Keratinocyte (primary cell): Measurements from ENCODE around the gene DAPK1. TPM values are rescaled to one million over a fixed set of nuclear protein-coding genes. Genes with fewer than 3 reads are reported as not detected.

ENCODE experiments used
- DNase-seq: peaks from one replicate; pipeline ENCODE4 v3.0.0-alpha.2; 2011; ENCODE audit warnings: low read depth, missing footprints, low spot score
- FAIRE-seq: peaks from 2 replicates; lab custom pipeline; 2011; peaks lifted over from hg19 to GRCh38; lab: Jason Lieb, UNC
- H2AFZ ChIP-seq: 2 replicates; pipeline ENCODE4 v1.6.0; 2012; ENCODE audit warnings: low read length, control low read depth, inconsistent platforms; ENCODE audit not compliant: control insufficient read depth
- H3K27ac ChIP-seq: 2 replicates; pipeline ENCODE4 v1.5.1; 2011; ENCODE audit warnings: low read length; ENCODE audit not compliant: control insufficient read depth, insufficient read depth
- H3K27me3 ChIP-seq: 3 replicates; pipeline ENCODE4 v1.6.0; 2011; ENCODE audit warnings: low read length; ENCODE audit not compliant: control insufficient read depth, insufficient read depth; ENCODE audit errors: extremely low read depth
- H3K36me3 ChIP-seq, 2 experiments: 2 replicates in 1 of 2; 3 replicates in 1 of 2; pipeline ENCODE4 v1.5.1; 2011; ENCODE audit warnings: low read length in 2 of 2, mild to moderate bottlenecking in 1 of 2; ENCODE audit not compliant: control insufficient read depth in 2 of 2, insufficient read depth in 2 of 2; ENCODE audit errors: extremely low read depth in 1 of 2
- H3K4me1 ChIP-seq: 3 replicates; pipeline ENCODE4 v1.5.1; 2011; ENCODE audit warnings: low read length; ENCODE audit not compliant: control insufficient read depth, insufficient read depth; ENCODE audit errors: extremely low read depth
- H3K4me2 ChIP-seq: 3 replicates; pipeline ENCODE4 v1.6.0; 2011; ENCODE audit warnings: low read depth, low read length; ENCODE audit not compliant: control insufficient read depth, insufficient read depth; ENCODE audit errors: extremely low read depth
- H3K4me3 ChIP-seq, 3 experiments: fragments of 200-600 bp in 1 of 3; sonication (generic) in 1 of 3; 2 replicates in 2 of 3; 3 replicates in 1 of 3; pipeline ENCODE4 v1.5.1; 2011 to 2016; ENCODE audit warnings: low read length in 3 of 3, mild to moderate bottlenecking in 3 of 3, control low read depth in 2 of 3, inconsistent platforms in 1 of 3, low read depth in 1 of 3, mixed read lengths in 1 of 3, mixed run types in 1 of 3, moderate library complexity in 1 of 3; ENCODE audit not compliant: control insufficient read depth in 2 of 3, insufficient read depth in 2 of 3; ENCODE audit errors: extremely low read depth in 1 of 3
- H3K79me2 ChIP-seq: 2 replicates; pipeline ENCODE4 v1.6.0; 2012; ENCODE audit warnings: low read length; ENCODE audit not compliant: control insufficient read depth, insufficient read depth
- H3K9ac ChIP-seq: 3 replicates; pipeline ENCODE4 v1.6.0; 2011; ENCODE audit warnings: low read length; ENCODE audit not compliant: control insufficient read depth, insufficient read depth; ENCODE audit errors: extremely low read depth
- H3K9me1 ChIP-seq: 3 replicates; pipeline ENCODE4 v1.6.0; 2011; ENCODE audit warnings: low read length; ENCODE audit not compliant: control insufficient read depth, insufficient read depth; ENCODE audit errors: extremely low read depth
- H3K9me3 ChIP-seq: 2 replicates; pipeline ENCODE4 v1.5.1; 2012; ENCODE audit warnings: low read depth, low read length; ENCODE audit not compliant: control insufficient read depth
- H4K20me1 ChIP-seq: 3 replicates; pipeline ENCODE4 v1.6.0; 2011; ENCODE audit warnings: low read length; ENCODE audit not compliant: control insufficient read depth, insufficient read depth; ENCODE audit errors: extremely low read depth
- EZH2 ChIP-seq: IDR thresholded peaks from one replicate; pipeline ENCODE4 v1.6.1; 2012; ENCODE audit warnings: inconsistent platforms, mild to moderate bottlenecking, low read length, moderate library complexity
- dilution Hi-C: fragments of 300-500 bp; cut with MboI; formaldehyde crosslinking; loops from one replicate; pipeline ENCODE4 v1.7.0; 2020; ENCODE audit warnings: low sequenced_read_pairs; ENCODE audit not compliant: extremely low pct_ligation_motif_present
- polyA plus RNA-seq, 5 experiments: library from polyadenylated mRNA; depleted of rRNA in 3 of 5; stranded (reverse) in 3 of 5; stranded (forward) in 1 of 5; unstranded in 1 of 5; fragments of >200 nt; gene quantifications; 1 replicate in 1 of 5; 2 replicates in 3 of 5; 3 replicates in 1 of 5; pipeline versions ENCODE4 v1.2.1 to v1.2.3, GENCODE V29; 2011 to 2012; ENCODE audit warnings: missing spikeins in 2 of 5, low read depth in 1 of 5, low replicate concordance in 1 of 5
- TF ChIP-seq, protein P1 (sequence below), 3 experiments: IDR thresholded peaks in 1 of 3; conservative IDR thresholded peaks in 1 of 3; optimal IDR thresholded peaks in 1 of 3; 2 replicates in 2 of 3; 3 replicates in 1 of 3; pipeline versions ENCODE3 to v1.5.1; 2011; ENCODE audit warnings: low read length in 3 of 3, mild to moderate bottlenecking in 3 of 3, moderate library complexity in 2 of 3, control low read depth in 1 of 3, inconsistent platforms in 1 of 3; ENCODE audit not compliant: insufficient read depth in 2 of 3; ENCODE audit errors: extremely low read depth in 1 of 3

DAPK1 gene
- polyA plus RNA-seq, 1 donor (not counting 4 experiments of a cell fraction or from before 2014, with no cell fraction given), result 2.8 TPM

DNA sequence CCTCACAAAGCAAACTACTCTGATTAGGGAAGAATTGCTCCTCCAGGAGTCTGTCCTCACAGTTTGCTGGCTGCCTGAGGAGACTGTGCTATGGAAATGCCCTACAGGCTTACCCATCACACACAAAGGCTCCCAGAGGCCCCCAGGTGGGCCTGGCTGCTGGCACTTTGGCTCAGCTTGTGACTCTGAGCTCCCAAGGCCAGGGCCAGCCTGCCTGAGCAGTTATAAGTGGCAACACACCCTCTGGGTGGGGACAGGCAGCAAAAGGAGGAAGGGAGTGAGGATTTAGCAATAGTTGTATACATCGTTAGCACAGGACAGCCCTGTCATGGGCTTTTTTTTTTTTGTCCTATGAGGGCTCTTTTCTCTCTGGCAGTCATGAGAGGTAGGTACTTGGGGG lies 103.5 kb downstream of the DAPK1 start:
- no peaks in the 10 kb centered on the region for H3K36me3 ChIP-seq
- FAIRE-seq, result no peak
- no peak overlapping the region for H3K27ac ChIP-seq
- H3K9me1 ChIP-seq, result no peaks in the 10 kb centered on the region
- dilution Hi-C loops, result no loop called here
- no peaks in the 10 kb centered on the region for H4K20me1 ChIP-seq
- no peak overlapping the region for H2AFZ ChIP-seq
- no peak overlapping the region for H3K4me2 ChIP-seq
- no peaks in the 10 kb centered on the region for H3K79me2 ChIP-seq
- TF ChIP-seq, protein P1, sequence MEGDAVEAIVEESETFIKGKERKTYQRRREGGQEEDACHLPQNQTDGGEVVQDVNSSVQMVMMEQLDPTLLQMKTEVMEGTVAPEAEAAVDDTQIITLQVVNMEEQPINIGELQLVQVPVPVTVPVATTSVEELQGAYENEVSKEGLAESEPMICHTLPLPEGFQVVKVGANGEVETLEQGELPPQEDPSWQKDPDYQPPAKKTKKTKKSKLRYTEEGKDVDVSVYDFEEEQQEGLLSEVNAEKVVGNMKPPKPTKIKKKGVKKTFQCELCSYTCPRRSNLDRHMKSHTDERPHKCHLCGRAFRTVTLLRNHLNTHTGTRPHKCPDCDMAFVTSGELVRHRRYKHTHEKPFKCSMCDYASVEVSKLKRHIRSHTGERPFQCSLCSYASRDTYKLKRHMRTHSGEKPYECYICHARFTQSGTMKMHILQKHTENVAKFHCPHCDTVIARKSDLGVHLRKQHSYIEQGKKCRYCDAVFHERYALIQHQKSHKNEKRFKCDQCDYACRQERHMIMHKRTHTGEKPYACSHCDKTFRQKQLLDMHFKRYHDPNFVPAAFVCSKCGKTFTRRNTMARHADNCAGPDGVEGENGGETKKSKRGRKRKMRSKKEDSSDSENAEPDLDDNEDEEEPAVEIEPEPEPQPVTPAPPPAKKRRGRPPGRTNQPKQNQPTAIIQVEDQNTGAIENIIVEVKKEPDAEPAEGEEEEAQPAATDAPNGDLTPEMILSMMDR (optimal IDR thresholded peaks at IDR 0.05 in 1 of 3, IDR thresholded peaks at IDR 0.05 in 1 of 3, conservative IDR thresholded peaks at IDR 0.05 in 1 of 3; ENCODE audit: extremely low read depth in 1 of 3, insufficient read depth in 2 of 3, low read length in 3 of 3), result no peak
- TF ChIP-seq EZH2, result no peak
- no peaks in the 10 kb centered on the region for H3K4me1 ChIP-seq
- no peaks in the 10 kb centered on the region for H3K9me3 ChIP-seq
- H3K9ac ChIP-seq, result no peak overlapping the region
- H3K4me3 ChIP-seq, result no peak overlapping the region
- no peak for DNase-seq
- H3K27me3 ChIP-seq, result peaks cover 7% of the 10 kb centered on the region

DNA sequence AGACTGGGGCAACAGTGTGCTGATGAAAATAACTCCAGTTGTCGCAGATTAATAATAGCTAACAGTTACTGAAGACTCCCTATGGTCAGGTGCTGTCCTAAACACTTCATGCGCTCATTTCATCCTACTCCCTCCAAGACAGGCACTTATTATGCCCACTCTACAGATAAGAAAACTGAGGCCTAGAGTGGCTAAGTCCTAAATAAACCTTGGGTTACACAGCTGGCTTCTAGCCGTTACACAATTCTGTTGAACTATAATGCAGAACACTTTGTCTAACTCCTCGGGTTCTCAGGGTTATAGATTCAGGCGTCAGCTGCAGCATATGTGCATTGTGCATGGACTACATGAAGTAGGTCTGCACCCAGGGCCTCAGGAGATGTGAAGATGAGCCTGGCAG lies 103.9 kb downstream of the DAPK1 start:
- H3K9me1 ChIP-seq, result no peaks in the 10 kb centered on the region
- dilution Hi-C loops, result no loop called here
- no peak for DNase-seq
- no peak overlapping the region for H3K4me2 ChIP-seq
- no peaks in the 10 kb centered on the region for H4K20me1 ChIP-seq
- no peak overlapping the region for H3K27ac ChIP-seq
- peaks cover 5% of the 10 kb centered on the region for H3K27me3 ChIP-seq
- H3K4me1 ChIP-seq, result no peaks in the 10 kb centered on the region
- H3K9me3 ChIP-seq, result no peaks in the 10 kb centered on the region
- TF ChIP-seq EZH2, result no peak
- TF ChIP-seq, protein P1 (optimal IDR thresholded peaks at IDR 0.05 in 1 of 3, IDR thresholded peaks at IDR 0.05 in 1 of 3, conservative IDR thresholded peaks at IDR 0.05 in 1 of 3; ENCODE audit: extremely low read depth in 1 of 3, insufficient read depth in 2 of 3, low read length in 3 of 3), result no peak
- H2AFZ ChIP-seq, result no peak overlapping the region
- no peaks in the 10 kb centered on the region for H3K79me2 ChIP-seq
- FAIRE-seq, result no peak
- H3K36me3 ChIP-seq, result no peaks in the 10 kb centered on the region
- no peak overlapping the region for H3K9ac ChIP-seq
- no peak overlapping the region for H3K4me3 ChIP-seq
